ENCODE data around the gene GPX3. TPM values are rescaled to one million over a fixed set of nuclear protein-coding genes. Genes with fewer than 3 reads are reported as not detected.

Gene GPX3, protein sequence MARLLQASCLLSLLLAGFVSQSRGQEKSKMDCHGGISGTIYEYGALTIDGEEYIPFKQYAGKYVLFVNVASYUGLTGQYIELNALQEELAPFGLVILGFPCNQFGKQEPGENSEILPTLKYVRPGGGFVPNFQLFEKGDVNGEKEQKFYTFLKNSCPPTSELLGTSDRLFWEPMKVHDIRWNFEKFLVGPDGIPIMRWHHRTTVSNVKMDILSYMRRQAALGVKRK
- 5.7 and 35.0 TPM in 2 replicates for total RNA-seq

DNA sequence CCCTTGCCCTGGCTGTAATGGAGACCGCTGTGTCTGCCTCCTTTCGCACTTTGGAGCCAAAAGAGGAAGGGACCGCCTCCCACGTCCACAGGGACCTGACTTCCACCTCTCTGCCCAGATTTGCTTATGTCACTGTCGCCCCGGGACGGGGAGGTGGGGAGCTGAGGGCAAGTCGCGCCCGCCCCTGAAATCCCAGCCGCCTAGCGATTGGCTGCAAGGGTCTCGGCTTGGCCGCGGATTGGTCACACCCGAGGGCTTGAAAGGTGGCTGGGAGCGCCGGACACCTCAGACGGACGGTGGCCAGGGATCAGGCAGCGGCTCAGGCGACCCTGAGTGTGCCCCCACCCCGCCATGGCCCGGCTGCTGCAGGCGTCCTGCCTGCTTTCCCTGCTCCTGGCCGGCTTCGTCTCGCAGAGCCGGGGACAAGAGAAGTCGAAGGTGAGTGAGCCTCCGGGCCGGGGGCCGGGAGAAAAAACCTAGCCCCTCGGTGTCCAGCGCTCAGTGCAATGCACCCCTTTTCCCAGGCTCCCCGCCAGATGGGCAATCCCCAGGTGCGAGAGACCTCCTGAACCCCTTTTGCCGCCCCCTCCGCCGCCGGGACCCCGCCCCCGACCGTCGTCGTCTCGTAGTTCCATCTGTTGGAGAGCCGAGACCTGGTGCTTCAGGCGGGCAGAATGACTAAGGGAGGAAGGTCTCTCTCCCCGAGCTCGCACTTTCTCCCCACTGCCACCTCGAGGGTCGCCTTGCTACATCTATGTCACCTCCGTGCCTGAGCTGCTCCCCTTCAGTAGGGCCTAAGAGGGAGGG is at the start of gene GPX3:
TSS of gene GPX3 (plus strand) at position 288 of the 807 bp plus-strand sequence. CDS start at position 352, 64 bp downstream.

Other genes starting within 250 kb of the GPX3 start
- gene SMIM3, start 241.8 kb upstream of the GPX3 start, total RNA-seq: 63.6 and 95.3 TPM in 2 replicates
- gene IRGM, start 174.1 kb upstream of the GPX3 start, total RNA-seq: 13.3 TPM in 1 of 2 replicates, not detected in the other
- gene ZNF300, start 115.6 kb upstream of the GPX3 start, total RNA-seq: 3.6 and 6.6 TPM in 2 replicates
- 59.8 and 189 TPM in 2 replicates for gene TNIP1, start 60.4 kb downstream of the GPX3 start, total RNA-seq
- 189 and 424 TPM in 2 replicates for gene ANXA6, start 137.2 kb downstream of the GPX3 start, total RNA-seq
- 3.5 and 13.6 TPM in 2 replicates for gene CCDC69, start 203.5 kb downstream of the GPX3 start, total RNA-seq
- gene GM2A, start 232.6 kb downstream of the GPX3 start, total RNA-seq: 20.4 and 36.9 TPM in 2 replicates

Data from epithelial cell of alveolus of lung (primary cell).